B cell (primary cell): ENCODE results near the gene MPP1. TPM values are rescaled to one million over a fixed set of nuclear protein-coding genes. Genes with fewer than 3 reads are reported as not detected.

Experiments
- ATAC-seq: fragments of 200-7000 bp; cut with Tn5 transposase; one replicate; pipeline ENCODE4 v1.10.0; 2021; ENCODE audit warnings: low read depth, mild to moderate bottlenecking, moderate number of reproducible peaks, moderate library complexity
- CTCF ChIA-PET: fragments of 350-600 bp; sonication (Branson Sonifier 250); formaldehyde crosslinking; loops from one replicate; lab custom pipeline; 2021; ENCODE audit warnings: antibody characterized with exemption, inconsistent platforms; lab: Charles Lee
- POLR2A ChIA-PET: fragments of 350-600 bp; sonication (Branson Sonifier 250); formaldehyde crosslinking; loops from one replicate; lab custom pipeline; 2021; ENCODE audit warnings: antibody characterized with exemption; lab: Charles Lee
- DNase-seq: peaks from one replicate; pipeline ENCODE4 v3.0.0; 2013
- H2AFZ ChIP-seq: 2 replicates; pipeline ENCODE4 v1.6.1; 2012; ENCODE audit warnings: mild to moderate bottlenecking, low read depth, low read length; ENCODE audit not compliant: insufficient read depth, poor library complexity, severe bottlenecking
- H3K27ac ChIP-seq, 2 donors: 1 replicate in 1 of 2; 2 replicates in 1 of 2; pipeline ENCODE4 v1.5.1; 2012 to 2013; ENCODE audit warnings: low read length in 2 of 2, mild to moderate bottlenecking in 2 of 2, moderate library complexity in 1 of 2
- H3K27me3 ChIP-seq, 4 experiments: fragments of 200-600 bp in 1 of 4; sonication (generic) in 1 of 4; replicated peaks in 1 of 4; 1 replicate in 2 of 4; 2 replicates in 2 of 4; pipeline versions ENCODE4 v1.6.1 to v1.7.0; 2013 to 2016; ENCODE audit warnings: low read length in 3 of 4, mild to moderate bottlenecking in 2 of 4, mixed read lengths in 1 of 4, moderate library complexity in 1 of 4; ENCODE audit not compliant: insufficient read depth in 4 of 4, control insufficient read depth in 3 of 4; ENCODE audit errors: control extremely low read depth in 1 of 4
- H3K36me3 ChIP-seq, 2 experiments: replicated peaks in 1 of 2; 1 replicate in 1 of 2; 2 replicates in 1 of 2; pipeline versions ENCODE4 v1.6.1 to v1.7.1; 2013; ENCODE audit warnings: low read length in 1 of 2; ENCODE audit not compliant: insufficient read depth in 2 of 2, control insufficient read depth in 1 of 2; ENCODE audit errors: control extremely low read depth in 1 of 2, extremely low read depth in 1 of 2
- H3K4me1 ChIP-seq, 2 donors: fragments of 200-600 bp in 1 of 2; sonication (generic) in 1 of 2; 1 replicate in 1 of 2; 2 replicates in 1 of 2; pipeline versions ENCODE4 v1.5.1 to v1.6.1; 2013 to 2017; ENCODE audit warnings: low read length in 2 of 2; ENCODE audit not compliant: control insufficient read depth in 2 of 2, insufficient read depth in 2 of 2
- H3K4me2 ChIP-seq: replicated peaks from 2 replicates; pipeline ENCODE3; 2012; ENCODE audit warnings: mild to moderate bottlenecking, low read depth, low read length; ENCODE audit not compliant: poor library complexity, severe bottlenecking
- H3K4me3 ChIP-seq, 5 experiments: fragments of 200-600 bp in 1 of 5; sonication (generic) in 1 of 5; 1 replicate in 3 of 5; 2 replicates in 2 of 5; pipeline versions ENCODE4 v1.5.1 to v1.7.0; 2011 to 2016; ENCODE audit warnings: low read length in 4 of 5, mild to moderate bottlenecking in 4 of 5, low read depth in 2 of 5, control low read depth in 1 of 5, moderate library complexity in 1 of 5; ENCODE audit not compliant: insufficient read depth in 1 of 5; ENCODE audit errors: control extremely low read depth in 1 of 5, extremely low read depth in 1 of 5
- H3K79me2 ChIP-seq: fragments of 200-600 bp; sonication (generic); one replicate; pipeline ENCODE4 v1.6.0; 2016; ENCODE audit warnings: low read length; ENCODE audit not compliant: control insufficient read depth, insufficient read depth
- H3K9ac ChIP-seq: fragments of 200-600 bp; sonication (generic); 2 replicates; pipeline ENCODE4 v1.6.1; 2017; ENCODE audit warnings: mild to moderate bottlenecking, low read length, moderate library complexity
- H3K9me3 ChIP-seq, 3 donors: one replicate each; pipeline versions ENCODE4 v1.6.1 to v1.7.1; 2013; ENCODE audit warnings: low read length in 2 of 3; ENCODE audit not compliant: control insufficient read depth in 2 of 3, insufficient read depth in 1 of 3; ENCODE audit errors: control extremely low read depth in 1 of 3
- H4K20me1 ChIP-seq: 2 replicates; pipeline ENCODE4 v1.6.0; 2012; ENCODE audit warnings: mild to moderate bottlenecking, low read length; ENCODE audit not compliant: insufficient read depth, control insufficient read depth, poor library complexity, severe bottlenecking
- H3K27ac Mint-ChIP-seq: one replicate; pipeline ENCODE4 v1.8.0; 2021; ENCODE audit warnings: mixed read lengths
- H3K27me3 Mint-ChIP-seq: one replicate; pipeline ENCODE4 v1.8.0; 2021; ENCODE audit warnings: mixed read lengths
- H3K4me1 Mint-ChIP-seq: one replicate; pipeline ENCODE4 v1.8.0; 2021; ENCODE audit warnings: mixed read lengths
- H3K4me3 Mint-ChIP-seq: one replicate; pipeline ENCODE4 v1.8.0; 2021; ENCODE audit warnings: mixed read lengths
- H3K9me3 Mint-ChIP-seq: one replicate; pipeline ENCODE4 v1.8.0; 2022; ENCODE audit warnings: mixed read lengths; ENCODE audit not compliant: insufficient read depth
- EZH2 ChIP-seq: IDR thresholded peaks from 2 replicates; pipeline ENCODE4 v1.6.1; 2012; ENCODE audit warnings: borderline replicate concordance, low read depth, mild to moderate bottlenecking, moderate library complexity, low read length; ENCODE audit not compliant: insufficient read depth, poor library complexity, severe bottlenecking
- WGBS: methylation state at CpG from one replicate; pipeline ENCODE4 v1.1.5; 2013; ENCODE audit warnings: missing lambda C conversion rate; ENCODE audit not compliant: insufficient coverage; 5-methylcytosine and 5-hydroxymethylcytosine counted together
- intact Hi-C: fragments of 100-400 bp; cut with micrococcal nuclease; formaldehyde crosslinking; loops from one replicate; pipeline ENCODE4 v1.10.0; 2022
- polyA plus RNA-seq: library from polyadenylated mRNA; depleted of rRNA; stranded (reverse); fragments of >200 nt; gene quantifications from 2 replicates; pipeline ENCODE4 v1.2.3, GENCODE V29; 2012
- total RNA-seq, 2 donors: library from RNA; stranded (reverse); fragments of 120-200 nt in 1 of 2; gene quantifications; 1 replicate in 1 of 2; 2 replicates in 1 of 2; pipeline versions ENCODE4 v1.2.3 to v1.2.4, GENCODE V29; 2013 to 2022
- TF ChIP-seq, protein P1 (sequence below): fragments of 200-600 bp; IDR thresholded peaks from one replicate; pipeline ENCODE4 v1.8.0; 2022; ENCODE audit warnings: antibody characterized with exemption, mild to moderate bottlenecking

Gene MPP1
- total and polyA plus RNA-seq, 2 donors (not counting 1 experiment from before 2014, with no cell fraction given) = 5.0 to 7.7 TPM

DNA sequence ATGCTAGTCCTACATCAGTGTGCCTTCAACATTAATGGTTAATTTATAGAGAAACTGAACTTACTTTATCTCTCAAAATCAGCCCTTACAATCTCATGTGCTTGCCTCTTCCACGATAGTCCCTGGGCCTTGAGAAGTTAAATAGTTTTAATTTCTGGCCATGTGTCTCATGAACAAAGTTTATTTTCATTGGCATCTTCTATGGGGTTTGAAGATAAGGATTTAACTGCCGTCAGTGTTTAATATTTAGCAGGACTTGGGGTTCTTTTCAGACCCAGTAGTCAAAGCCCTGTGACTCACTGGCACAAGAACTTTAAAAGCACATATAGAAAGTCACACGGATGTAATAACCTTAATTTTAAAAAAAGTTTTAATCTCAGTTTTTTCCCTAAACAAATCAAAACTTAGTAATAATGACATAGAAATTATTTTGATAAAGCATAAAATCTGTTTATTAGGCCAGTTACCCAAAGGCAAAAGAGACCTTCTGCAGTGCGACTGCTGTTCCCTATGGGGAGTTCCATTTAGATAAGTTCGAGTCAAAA lies 10.1 kb upstream of the MPP1 start:
- Histone ChIP-seq H4K20me1 (no peaks in the 10 kb centered on the region), H2AFZ (no peak overlapping the region), H3K9ac (no peak overlapping the region), H3K4me1 (peaks cover 9 to 14% of the 10 kb centered on the region in 2 donors), H3K27me3 (no peaks in the 10 kb centered on the region), H3K4me2 (no peak overlapping the region), H3K4me3 (no peak overlapping the region), H3K79me2 (no peaks in the 10 kb centered on the region), H3K36me3 (no peaks in the 10 kb centered on the region), H3K27ac (no peak overlapping the region), H3K9me3 (no peaks in the 10 kb centered on the region)
- Mint-ChIP-seq H3K4me1 (peaks cover 15% of the 10 kb centered on the region), H3K9me3 (no peaks in the 10 kb centered on the region), H3K27me3 (peaks cover 4% of the 10 kb centered on the region), H3K27ac (no peak overlapping the region), H3K4me3 (no peak overlapping the region)
- no peak for TF ChIP-seq EZH2
- TF ChIP-seq, protein P1, sequence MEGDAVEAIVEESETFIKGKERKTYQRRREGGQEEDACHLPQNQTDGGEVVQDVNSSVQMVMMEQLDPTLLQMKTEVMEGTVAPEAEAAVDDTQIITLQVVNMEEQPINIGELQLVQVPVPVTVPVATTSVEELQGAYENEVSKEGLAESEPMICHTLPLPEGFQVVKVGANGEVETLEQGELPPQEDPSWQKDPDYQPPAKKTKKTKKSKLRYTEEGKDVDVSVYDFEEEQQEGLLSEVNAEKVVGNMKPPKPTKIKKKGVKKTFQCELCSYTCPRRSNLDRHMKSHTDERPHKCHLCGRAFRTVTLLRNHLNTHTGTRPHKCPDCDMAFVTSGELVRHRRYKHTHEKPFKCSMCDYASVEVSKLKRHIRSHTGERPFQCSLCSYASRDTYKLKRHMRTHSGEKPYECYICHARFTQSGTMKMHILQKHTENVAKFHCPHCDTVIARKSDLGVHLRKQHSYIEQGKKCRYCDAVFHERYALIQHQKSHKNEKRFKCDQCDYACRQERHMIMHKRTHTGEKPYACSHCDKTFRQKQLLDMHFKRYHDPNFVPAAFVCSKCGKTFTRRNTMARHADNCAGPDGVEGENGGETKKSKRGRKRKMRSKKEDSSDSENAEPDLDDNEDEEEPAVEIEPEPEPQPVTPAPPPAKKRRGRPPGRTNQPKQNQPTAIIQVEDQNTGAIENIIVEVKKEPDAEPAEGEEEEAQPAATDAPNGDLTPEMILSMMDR = no peak
- ChIA-PET CTCF (no interaction called here), POLR2A (no interaction called here)
- no CpG with 5 or more reads among the region's 5 CpGs for WGBS
- ATAC-seq (no peak), DNase-seq (no peak)
- intact Hi-C loops = no loop called here

DNA sequence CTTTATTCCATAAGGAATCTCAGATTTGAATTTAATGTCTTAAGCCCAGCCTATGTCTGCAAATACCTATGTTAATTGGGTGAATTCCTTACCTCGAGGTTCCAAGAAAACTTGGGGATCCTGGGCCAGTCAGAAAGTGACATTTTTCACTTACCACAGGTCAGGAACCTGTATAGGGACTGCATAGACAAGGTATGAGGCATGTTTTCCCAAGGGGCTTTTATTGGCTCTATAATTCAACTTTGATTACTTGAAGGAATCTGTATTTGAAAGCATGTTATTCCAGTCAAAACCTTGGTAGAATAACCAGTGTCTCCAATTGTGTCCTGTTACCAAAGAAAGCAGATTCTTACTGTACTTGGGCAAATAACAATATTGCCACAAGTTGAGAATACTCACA lies 8.5 kb upstream of the MPP1 start:
- H3K27ac ChIP-seq = no peak overlapping the region
- whole genome bisulfite sequencing = no CpG with 5 or more reads among the region's 1 CpG
- H3K27me3 Mint-ChIP-seq = peaks cover 4% of the 10 kb centered on the region
- TF ChIP-seq EZH2 = no peak
- TF ChIP-seq, protein P1 = no peak
- H3K4me1 Mint-ChIP-seq = peaks cover 1% of the 10 kb centered on the region
- CTCF ChIA-PET = no interaction called here
- no peak for DNase-seq
- H3K9ac ChIP-seq = no peak overlapping the region
- no peaks in the 10 kb centered on the region for H4K20me1 ChIP-seq
- no peaks in the 10 kb centered on the region for H3K9me3 ChIP-seq
- no peak overlapping the region for H3K27ac Mint-ChIP-seq
- intact Hi-C loops = no loop called here
- H3K27me3 ChIP-seq = no peaks in the 10 kb centered on the region
- no peak overlapping the region for H2AFZ ChIP-seq
- peaks cover 0 to under 1% of the 10 kb centered on the region in 2 donors for H3K4me1 ChIP-seq
- H3K9me3 Mint-ChIP-seq = no peaks in the 10 kb centered on the region
- H3K79me2 ChIP-seq = no peaks in the 10 kb centered on the region
- POLR2A ChIA-PET = no interaction called here
- no peaks in the 10 kb centered on the region for H3K36me3 ChIP-seq
- no peak for ATAC-seq
- H3K4me3 ChIP-seq = no peak overlapping the region
- H3K4me3 Mint-ChIP-seq = no peak overlapping the region
- H3K4me2 ChIP-seq = no peak overlapping the region
